Mucosa of descending colon (tissue), 3 donors: ENCODE data around the gene PSMB5. TPM values are rescaled to one million over a fixed set of nuclear protein-coding genes. Genes with fewer than 3 reads are reported as not detected.

ENCODE experiments used
- ATAC-seq: fragments of 200-7000 bp; cut with Tn5 transposase; one replicate; pipeline ENCODE4 v1.9.1; 2020; ENCODE audit warnings: mild to moderate bottlenecking, moderate library complexity
- DNase-seq, 3 donors: peaks; one replicate each; pipeline ENCODE4 v3.0.0-alpha.2; 2020
- H3K36me3 ChIP-seq: fragments of 200-600 bp; one replicate; pipeline ENCODE4 v1.8.0; 2021; ENCODE audit warnings: low read depth, mild to moderate bottlenecking
- H3K4me1 ChIP-seq: fragments of 200-600 bp; one replicate; pipeline ENCODE4 v1.8.0; 2021; ENCODE audit warnings: low read depth, mild to moderate bottlenecking
- H3K4me3 ChIP-seq: fragments of 200-600 bp; one replicate; pipeline ENCODE4 v1.8.0; 2021; ENCODE audit warnings: mild to moderate bottlenecking
- H3K9me3 ChIP-seq: fragments of 200-600 bp; one replicate; pipeline ENCODE4 v1.8.0; 2021; ENCODE audit warnings: mild to moderate bottlenecking
- CTCF ChIP-seq: fragments of 200-600 bp; IDR thresholded peaks from one replicate; pipeline ENCODE4 v1.8.0; 2022; ENCODE audit warnings: antibody characterized with exemption, mild to moderate bottlenecking
- intact Hi-C, 2 donors: fragments of 100-400 bp; cut with DNase I in 1 of 2; cut with micrococcal nuclease in 1 of 2; formaldehyde crosslinking; loops; one replicate each; pipeline versions ENCODE4 v1.11.0 to v1.11.1; 2022; cut with DNase I, micrococcal nuclease
- total RNA-seq, 3 donors: library from RNA; stranded (reverse); fragmentation: NEBNext Ultra II Directional in 2 of 3; extraction: Animal tissue kit (Norgen Biotek cat#: 25700) in 2 of 3; gene quantifications; one replicate each; pipeline versions ENCODE4 v1.2.1 to v1.2.4, GENCODE V29; 2021 to 2023
- donor health status: DM: no; HTN: no; CAD: no; lungs with moderate emphysema.
- donor health status: DM: no; HTN: no; CAD: no.
- donor health status: DM: no; HTN: yes; CAD: no.

The PSMB5 gene
- total RNA-seq, 3 donors from 2014 or later: 54.4 to 94.3 (median 92.5) TPM

DNA sequence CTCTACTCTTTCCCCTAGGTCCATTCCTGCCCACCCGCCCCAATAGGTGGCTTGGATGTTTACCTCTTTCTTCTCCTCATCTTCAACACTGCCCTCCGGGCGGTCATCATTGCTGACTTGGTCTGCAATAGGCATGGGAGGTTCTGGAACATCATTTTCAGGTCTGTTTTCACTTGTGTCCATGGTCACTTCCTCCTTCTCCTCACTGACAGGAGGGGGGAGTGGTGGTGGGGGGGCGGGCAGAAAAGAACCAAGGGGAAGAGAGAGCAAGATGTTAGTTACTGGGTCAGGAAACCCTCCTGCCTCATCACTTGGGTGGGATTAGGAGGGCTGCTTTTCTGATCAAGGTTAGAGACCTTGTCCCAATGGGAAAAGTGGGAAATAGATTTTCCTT lies 34.7 kb upstream of the PSMB5 start:
- Histone ChIP-seq H3K4me3 (no peak overlapping the region), H3K4me1 (peaks cover 27% of the 10 kb centered on the region), H3K36me3 (peaks cover 11% of the 10 kb centered on the region), H3K9me3 (no peaks in the 10 kb centered on the region)
- TF ChIP-seq CTCF: no peak
- intact Hi-C loops: no loop called here
- no peak for ATAC-seq
- no peak for DNase-seq

DNA sequence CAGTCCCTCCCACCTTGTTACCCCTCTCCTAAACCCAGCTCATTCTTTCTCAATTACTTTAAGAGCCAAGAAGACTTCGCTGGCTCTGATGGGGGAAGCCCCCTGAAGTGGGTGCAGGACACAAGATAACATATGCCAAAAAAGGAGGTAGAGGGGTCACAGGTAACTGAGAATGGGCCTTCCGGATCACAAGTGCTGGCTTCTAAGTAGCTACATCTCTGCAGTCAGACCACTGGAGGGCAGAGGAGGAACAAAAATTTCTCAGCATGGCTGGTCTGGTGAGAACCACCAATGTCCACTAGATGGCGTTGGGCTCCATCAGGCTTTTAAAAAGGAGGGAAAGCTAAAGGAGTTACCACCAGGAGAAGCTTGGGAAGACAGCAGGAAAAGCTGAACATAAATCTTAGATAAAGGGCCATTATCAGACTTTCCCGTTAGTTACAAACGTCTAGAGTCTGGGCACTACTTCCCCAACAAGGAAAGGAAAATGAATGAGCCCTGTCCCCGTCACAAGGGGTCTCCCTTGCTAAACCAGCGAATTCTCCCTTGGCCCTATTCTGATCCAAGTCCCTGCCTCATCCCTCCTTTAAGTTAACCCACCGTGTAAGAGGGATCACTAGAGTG lies 34.2 kb upstream of the PSMB5 start:
- Histone ChIP-seq H3K4me3 (no peak overlapping the region), H3K4me1 (peaks cover 27% of the 10 kb centered on the region), H3K36me3 (peaks cover 11% of the 10 kb centered on the region), H3K9me3 (no peaks in the 10 kb centered on the region)
- peak; percentile 96 for TF ChIP-seq CTCF
- peak; percentile 87 for ATAC-seq
- DNase-seq: peak in 2 of 3 donors; percentile 73 to 91
- intact Hi-C loops: no loop called here

- DNase-seq (peak in 1 of 3 donors; percentile 28), ATAC-seq (no peak)
- peaks cover 27% of the 10 kb centered on the region for H3K4me1 ChIP-seq
- no peak for TF ChIP-seq CTCF
- H3K9me3 ChIP-seq: no peaks in the 10 kb centered on the region
- intact Hi-C loops: no loop called here
- H3K4me3 ChIP-seq: no peak overlapping the region
- H3K36me3 ChIP-seq: peaks cover 14% of the 10 kb centered on the region
These were observed 33.4 kb upstream of the PSMB5 start for GRCh38 chr14:23067847-23068788.

DNA sequence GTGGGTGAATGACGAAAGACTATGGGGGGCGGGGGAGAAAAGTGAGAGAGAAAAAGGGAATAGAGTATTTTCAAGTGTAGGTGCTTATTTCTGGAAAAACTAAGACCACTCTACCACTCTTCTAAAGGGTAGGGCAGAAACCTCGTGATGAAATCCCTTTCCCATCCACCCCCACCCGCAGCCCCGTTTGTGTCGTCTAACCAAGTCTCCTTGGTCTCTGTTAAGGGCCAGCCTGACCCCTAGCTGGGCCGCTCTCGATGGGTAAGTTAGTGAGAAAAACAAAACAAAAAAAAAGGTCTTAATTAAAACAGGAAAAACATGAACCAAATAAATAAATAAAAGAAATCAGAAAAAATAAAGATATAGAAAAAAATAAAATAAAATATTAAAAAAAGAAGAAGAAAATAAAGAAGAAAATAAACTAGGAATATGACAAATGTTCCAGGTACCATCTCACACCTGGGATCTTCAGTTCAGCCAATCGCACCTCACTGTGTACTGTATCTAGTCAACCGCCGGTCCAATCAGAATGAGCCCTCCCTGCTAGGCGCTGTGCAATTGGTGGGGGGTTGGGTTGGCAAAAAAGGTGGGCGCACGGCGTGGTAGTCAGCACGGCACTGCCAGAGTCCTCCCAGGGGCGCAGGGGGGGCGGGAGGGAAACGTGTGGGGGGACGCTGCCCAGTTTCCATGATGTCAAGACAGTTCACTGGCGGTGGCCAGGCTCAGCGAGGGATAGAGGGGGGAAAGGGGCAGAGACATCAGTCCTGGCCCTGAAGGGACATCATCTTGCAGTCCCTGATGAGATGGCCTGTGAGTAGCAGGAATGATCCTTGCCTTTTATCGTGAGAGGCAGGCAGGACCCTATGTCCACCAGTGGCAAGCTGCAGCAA lies 32.4 kb upstream of the PSMB5 start:
- peaks cover 18% of the 10 kb centered on the region for H3K4me1 ChIP-seq
- peaks cover 20% of the 10 kb centered on the region for H3K36me3 ChIP-seq
- ATAC-seq (no peak), DNase-seq (no peak)
- H3K9me3 ChIP-seq: no peaks in the 10 kb centered on the region
- intact Hi-C loops: no loop called here
- H3K4me3 ChIP-seq: no peak overlapping the region
- TF ChIP-seq CTCF: no peak

- no peak for TF ChIP-seq CTCF
- Histone ChIP-seq H3K4me1 (peaks cover 11% of the 10 kb centered on the region), H3K36me3 (peaks cover 20% of the 10 kb centered on the region), H3K4me3 (no peak overlapping the region), H3K9me3 (no peaks in the 10 kb centered on the region)
- no peak for DNase-seq
- no peak for ATAC-seq
- intact Hi-C loops: no loop called here
These were observed 31.7 kb upstream of the PSMB5 start for GRCh38 chr14:23066368-23066767.
